ENCODE results near the gene DYNLL1.
A peak's percentile ranks its signal among the peaks of the same experiment; 100 is the strongest.

- TF ChIP-seq CTCF (IDR thresholded peaks at IDR 0.05) (peak in 2 of 4 experiments; percentile 31 to 50), POLR2A (IDR thresholded peaks at IDR 0.05) (no peak), POLR2AphosphoS5 (IDR thresholded peaks at IDR 0.05) (no peak)
Observed at GRCh38 chr12:120466560-120467315, 29.2 kb upstream of the DYNLL1 start.
